Endothelial cell of umbilical vein (primary cell): Measurements from ENCODE around the gene ABR. TPM values are rescaled to one million over a fixed set of nuclear protein-coding genes. Genes with fewer than 3 reads are reported as not detected.

Experiments used
- BruUV-seq: library from RNA; stranded (reverse); fragments of 400-500 nt; replicated peaks from 2 replicates; lab custom pipeline; 2021; lab: Mats Ljungman, UMichigan
- CTCF ChIA-PET: fragments of 300-600, 350-600 bp; sonication (Branson Sonifier 250); formaldehyde crosslinking; loops from one replicate; lab custom pipeline; 2021; ENCODE audit warnings: antibody characterized with exemption, inconsistent platforms; lab: Charles Lee
- POLR2A ChIA-PET: fragments of 300-600, 350-600 bp; sonication (Branson Sonifier 250); formaldehyde crosslinking; loops from one replicate; lab custom pipeline; 2021; ENCODE audit warnings: antibody characterized with exemption, inconsistent platforms; lab: Charles Lee
- DNase-seq: peaks from one replicate; pipeline ENCODE4 v3.0.0-alpha.2; 2011; ENCODE audit warnings: low read depth, low spot score
- FAIRE-seq: peaks from 2 replicates; lab custom pipeline; 2011; peaks lifted over from hg19 to GRCh38; lab: Jason Lieb, UNC
- H2AFZ ChIP-seq: 2 replicates; pipeline ENCODE4 v1.6.0; 2012; ENCODE audit warnings: low read depth, low read length, control low read depth, inconsistent platforms
- H3K27ac ChIP-seq: 2 replicates; pipeline ENCODE4 v1.5.1; 2011; ENCODE audit warnings: low read depth, mild to moderate bottlenecking, control low read depth, low read length, moderate library complexity; ENCODE audit not compliant: insufficient read depth
- H3K27me3 ChIP-seq, 2 experiments: 2 replicates each; pipeline versions ENCODE4 v1.6.0 to v1.6.1; 2011; ENCODE audit warnings: low read length in 2 of 2, mixed read lengths in 1 of 2; ENCODE audit not compliant: control insufficient read depth in 2 of 2, insufficient read depth in 2 of 2
- H3K36me3 ChIP-seq, 2 experiments: 2 replicates in 1 of 2; 3 replicates in 1 of 2; pipeline ENCODE4 v1.5.1; 2011; ENCODE audit warnings: low read length in 2 of 2, mild to moderate bottlenecking in 1 of 2, moderate library complexity in 1 of 2; ENCODE audit not compliant: control insufficient read depth in 2 of 2, insufficient read depth in 2 of 2; ENCODE audit errors: extremely low read depth in 1 of 2
- H3K4me1 ChIP-seq: 3 replicates; pipeline ENCODE4 v1.5.1; 2011; ENCODE audit warnings: mild to moderate bottlenecking, low read length; ENCODE audit not compliant: control insufficient read depth, insufficient read depth; ENCODE audit errors: extremely low read depth
- H3K4me2 ChIP-seq: 2 replicates; pipeline ENCODE4 v1.6.1; 2011; ENCODE audit warnings: low read length, control low read depth, mixed read lengths; ENCODE audit not compliant: insufficient read depth
- H3K4me3 ChIP-seq, 3 experiments: fragments of 200-600 bp in 1 of 3; sonication (generic), shearing (Covaris generic) in 1 of 3; replicated peaks in 1 of 3; 2 replicates each; pipeline ENCODE4 v1.5.1; 2011 to 2016; ENCODE audit warnings: control low read depth in 3 of 3, low read length in 3 of 3, mild to moderate bottlenecking in 2 of 3, inconsistent platforms in 1 of 3, low read depth in 1 of 3, moderate library complexity in 1 of 3; ENCODE audit not compliant: insufficient read depth in 1 of 3
- H3K79me2 ChIP-seq: 2 replicates; pipeline ENCODE4 v1.6.0; 2012; ENCODE audit warnings: low read length, inconsistent platforms; ENCODE audit not compliant: control insufficient read depth, insufficient read depth
- H3K9ac ChIP-seq: replicated peaks from 2 replicates; pipeline ENCODE3; 2011; ENCODE audit warnings: low read length, control low read depth; ENCODE audit not compliant: insufficient read depth; ENCODE audit errors: extremely low read depth
- H3K9me1 ChIP-seq: replicated peaks from 3 replicates; pipeline ENCODE4 v1.6.0; 2011; ENCODE audit warnings: mild to moderate bottlenecking, low read length; ENCODE audit not compliant: control insufficient read depth, insufficient read depth; ENCODE audit errors: extremely low read depth
- H3K9me3 ChIP-seq: replicated peaks from 2 replicates; pipeline ENCODE4 v1.5.1; 2012; ENCODE audit warnings: low read length, inconsistent platforms; ENCODE audit not compliant: control insufficient read depth, insufficient read depth
- H4K20me1 ChIP-seq: replicated peaks from 2 replicates; pipeline ENCODE3; 2011; ENCODE audit warnings: mild to moderate bottlenecking, low read length; ENCODE audit not compliant: control insufficient read depth, insufficient read depth; ENCODE audit errors: extremely low read depth
- EZH2 ChIP-seq: IDR thresholded peaks from 2 replicates; pipeline ENCODE4 v1.6.1; 2012; ENCODE audit warnings: borderline replicate concordance, low read depth, mild to moderate bottlenecking, moderate library complexity, low read length, inconsistent platforms; ENCODE audit not compliant: severe bottlenecking
- FOS ChIP-seq: IDR thresholded peaks from 2 replicates; pipeline ENCODE4 v1.6.1; 2011; ENCODE audit warnings: mild to moderate bottlenecking, low read length, moderate library complexity, borderline replicate concordance; ENCODE audit not compliant: insufficient read depth
- GATA2 ChIP-seq: IDR thresholded peaks from 2 replicates; pipeline ENCODE4 v1.7.0; 2011; ENCODE audit warnings: low read depth, mild to moderate bottlenecking, moderate library complexity, mixed read lengths, low read length; ENCODE audit not compliant: insufficient read length, insufficient read depth
- MYC ChIP-seq: IDR thresholded peaks from one replicate; pipeline ENCODE4 v1.6.1; 2011; ENCODE audit warnings: mild to moderate bottlenecking, low read depth, low read length
- POLR2A ChIP-seq: IDR thresholded peaks from 2 replicates; pipeline ENCODE4 v1.6.1; 2012; ENCODE audit warnings: low read depth, mild to moderate bottlenecking, control low read depth, low read length
- POLR2AphosphoS5 ChIP-seq: IDR thresholded peaks from 2 replicates; pipeline ENCODE4 v1.6.1; 2012; ENCODE audit warnings: low read depth, mild to moderate bottlenecking, control low read depth, low read length, moderate library complexity; ENCODE audit not compliant: insufficient read depth
- dilution Hi-C: fragments of 300-500 bp; cut with MboI; formaldehyde crosslinking; loops from one replicate; pipeline ENCODE4 v1.15.0; 2019; ENCODE audit warnings: low sequenced_read_pairs; ENCODE audit not compliant: extremely low pct_ligation_motif_present
- intact Hi-C: fragments of 100-400 bp; cut with micrococcal nuclease; formaldehyde crosslinking; loops from one replicate; pipeline ENCODE4 v1.10.0; 2022
- polyA plus RNA-seq, 4 experiments: library from polyadenylated mRNA; depleted of rRNA in 3 of 4; stranded (reverse) in 3 of 4; unstranded in 1 of 4; fragments of >200 nt; gene quantifications; 2 replicates each; pipeline versions ENCODE4 v1.2.1 to v1.2.3, GENCODE V29; 2011 to 2012; ENCODE audit warnings: missing spikeins in 1 of 4
- total RNA-seq: library from RNA; stranded (reverse); gene quantifications from 2 replicates; pipeline ENCODE4 v1.2.3, GENCODE V29; 2021
- TF ChIP-seq, protein P1 (sequence below): IDR thresholded peaks from 2 replicates; pipeline ENCODE4 v1.6.1; 2011; ENCODE audit not compliant: insufficient read depth, insufficient read length
- TF ChIP-seq, protein P2 (sequence below), 2 donors: IDR thresholded peaks; 1 replicate in 1 of 2; 2 replicates in 1 of 2; pipeline ENCODE4 v1.5.1; 2011; ENCODE audit warnings: low read length in 2 of 2, mild to moderate bottlenecking in 2 of 2, moderate library complexity in 2 of 2, control low read depth in 1 of 2, inconsistent platforms in 1 of 2, low read depth in 1 of 2; ENCODE audit not compliant: insufficient read depth in 1 of 2; ENCODE audit errors: extremely low read depth in 1 of 2

Gene ABR
- total and polyA plus RNA-seq, 2 donors (not counting 3 experiments of a cell fraction or from before 2014, with no cell fraction given) = 83.5 to 96.8 TPM

DNA sequence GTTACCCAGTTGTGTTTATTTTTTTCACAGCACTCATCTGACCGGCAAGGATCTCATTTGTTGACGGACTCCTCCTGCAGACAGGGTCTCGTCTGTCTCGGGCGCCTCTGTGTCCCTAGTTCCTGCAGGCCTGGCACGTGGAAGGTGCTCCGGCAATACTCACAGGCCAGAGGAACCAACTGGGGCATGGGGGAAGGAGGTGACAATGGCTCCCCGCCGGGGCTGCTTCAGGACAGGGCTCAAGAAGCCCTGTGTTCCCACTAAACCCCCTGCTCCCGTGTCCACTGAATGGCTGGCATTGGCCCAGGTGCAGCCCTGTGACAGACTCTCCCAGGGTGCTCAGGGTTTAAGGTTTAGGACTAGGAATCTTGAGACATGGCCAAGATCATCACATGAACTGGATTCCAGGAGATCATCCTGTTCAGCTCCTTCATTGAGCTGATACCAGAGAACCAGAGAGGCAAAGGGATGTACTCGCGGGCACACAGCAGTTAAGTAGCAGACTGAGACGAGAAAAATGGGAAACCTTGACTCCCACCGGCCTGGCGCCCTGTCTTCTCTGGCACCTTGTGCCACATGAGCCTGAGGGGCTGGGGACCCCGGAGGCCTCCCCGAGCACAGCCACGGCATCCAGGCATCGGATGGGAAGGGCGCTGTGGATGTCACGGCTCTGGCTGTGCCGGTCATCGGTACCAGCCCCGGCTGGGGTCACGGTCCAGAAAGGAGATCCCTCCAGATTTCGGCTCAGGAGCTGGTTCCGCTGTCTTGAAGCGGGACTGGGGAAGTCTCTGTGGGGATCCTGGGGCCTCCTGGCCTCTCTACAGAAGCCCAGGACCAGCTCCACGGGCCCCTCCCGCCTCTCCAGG is 153.8 kb downstream of the ABR start:
- BruUV-seq = no TSS peak
- Histone ChIP-seq H3K4me1 (no peaks in the 10 kb centered on the region), H4K20me1 (no peaks in the 10 kb centered on the region), H3K27ac (no peak overlapping the region), H3K9me1 (no peaks in the 10 kb centered on the region), H3K27me3 (no peaks in the 10 kb centered on the region), H3K79me2 (no peaks in the 10 kb centered on the region), H3K9me3 (no peaks in the 10 kb centered on the region), H3K4me3 (no peak overlapping the region), H3K4me2 (no peak overlapping the region), H2AFZ (no peak overlapping the region), H3K36me3 (no peaks in the 10 kb centered on the region), H3K9ac (no peak overlapping the region)
- DNase-seq = no peak
- TF ChIP-seq, protein P1, sequence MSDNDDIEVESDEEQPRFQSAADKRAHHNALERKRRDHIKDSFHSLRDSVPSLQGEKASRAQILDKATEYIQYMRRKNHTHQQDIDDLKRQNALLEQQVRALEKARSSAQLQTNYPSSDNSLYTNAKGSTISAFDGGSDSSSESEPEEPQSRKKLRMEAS = no peak
- no peak for TF ChIP-seq EZH2
- no peak for TF ChIP-seq MYC
- TF ChIP-seq GATA2 = no peak
- TF ChIP-seq FOS = no peak
- TF ChIP-seq, protein P2, sequence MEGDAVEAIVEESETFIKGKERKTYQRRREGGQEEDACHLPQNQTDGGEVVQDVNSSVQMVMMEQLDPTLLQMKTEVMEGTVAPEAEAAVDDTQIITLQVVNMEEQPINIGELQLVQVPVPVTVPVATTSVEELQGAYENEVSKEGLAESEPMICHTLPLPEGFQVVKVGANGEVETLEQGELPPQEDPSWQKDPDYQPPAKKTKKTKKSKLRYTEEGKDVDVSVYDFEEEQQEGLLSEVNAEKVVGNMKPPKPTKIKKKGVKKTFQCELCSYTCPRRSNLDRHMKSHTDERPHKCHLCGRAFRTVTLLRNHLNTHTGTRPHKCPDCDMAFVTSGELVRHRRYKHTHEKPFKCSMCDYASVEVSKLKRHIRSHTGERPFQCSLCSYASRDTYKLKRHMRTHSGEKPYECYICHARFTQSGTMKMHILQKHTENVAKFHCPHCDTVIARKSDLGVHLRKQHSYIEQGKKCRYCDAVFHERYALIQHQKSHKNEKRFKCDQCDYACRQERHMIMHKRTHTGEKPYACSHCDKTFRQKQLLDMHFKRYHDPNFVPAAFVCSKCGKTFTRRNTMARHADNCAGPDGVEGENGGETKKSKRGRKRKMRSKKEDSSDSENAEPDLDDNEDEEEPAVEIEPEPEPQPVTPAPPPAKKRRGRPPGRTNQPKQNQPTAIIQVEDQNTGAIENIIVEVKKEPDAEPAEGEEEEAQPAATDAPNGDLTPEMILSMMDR (IDR thresholded peaks at IDR 0.05; ENCODE audit: extremely low read depth in 1 of 2, insufficient read depth in 1 of 2, low read depth in 1 of 2, low read length in 2 of 2) = no peak
- TF ChIP-seq POLR2AphosphoS5 = no peak
- no peak for TF ChIP-seq POLR2A
- FAIRE-seq = no peak
- intact Hi-C loops = no loop called here
- dilution Hi-C loops = no loop called here
- ChIA-PET CTCF (interaction anchor here (0.9 to 1.3 kb wide), 4 partner anchors 21 to 30 kb away, joined by 3 read pairs; no protein-coding TSS in a partner anchor), POLR2A (no interaction called here)
